ENCODE data around the gene FAM171A1.

GRCh38 chr10:15347150-15347549 is 23.9 kb downstream of the FAM171A1 start:
- TF ChIP-seq CTCF (IDR thresholded peaks at IDR 0.05) = no peak
- TF ChIP-seq POLR2AphosphoS5 (IDR thresholded peaks at IDR 0.05) = no peak

All from prostate gland (tissue), 2 donors.